Measurements from ENCODE around the gene CNIH2.

DNA sequence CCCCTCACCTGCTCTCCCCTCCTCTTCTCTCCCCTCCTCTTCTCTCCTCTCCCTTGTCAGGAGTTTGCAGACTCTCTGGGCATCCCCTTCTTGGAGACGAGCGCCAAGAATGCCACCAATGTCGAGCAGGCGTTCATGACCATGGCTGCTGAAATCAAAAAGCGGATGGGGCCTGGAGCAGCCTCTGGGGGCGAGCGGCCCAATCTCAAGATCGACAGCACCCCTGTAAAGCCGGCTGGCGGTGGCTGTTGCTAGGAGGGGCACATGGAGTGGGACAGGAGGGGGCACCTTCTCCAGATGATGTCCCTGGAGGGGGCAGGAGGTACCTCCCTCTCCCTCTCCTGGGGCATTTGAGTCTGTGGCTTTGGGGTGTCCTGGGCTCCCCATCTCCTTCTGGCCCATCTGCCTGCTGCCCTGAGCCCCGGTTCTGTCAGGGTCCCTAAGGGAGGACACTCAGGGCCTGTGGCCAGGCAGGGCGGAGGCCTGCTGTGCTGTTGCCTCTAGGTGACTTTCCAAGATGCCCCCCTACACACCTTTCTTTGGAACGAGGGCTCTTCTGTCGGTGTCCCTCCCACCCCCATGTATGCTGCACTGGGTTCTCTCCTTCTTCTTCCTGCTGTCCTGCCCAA lies 1.9 kb upstream of the CNIH2 start:
- TF ChIP-seq EZH2phosphoT487 (IDR thresholded peaks at IDR 0.05; ENCODE audit: borderline replicate concordance) = no peak
- TF ChIP-seq, protein P1, sequence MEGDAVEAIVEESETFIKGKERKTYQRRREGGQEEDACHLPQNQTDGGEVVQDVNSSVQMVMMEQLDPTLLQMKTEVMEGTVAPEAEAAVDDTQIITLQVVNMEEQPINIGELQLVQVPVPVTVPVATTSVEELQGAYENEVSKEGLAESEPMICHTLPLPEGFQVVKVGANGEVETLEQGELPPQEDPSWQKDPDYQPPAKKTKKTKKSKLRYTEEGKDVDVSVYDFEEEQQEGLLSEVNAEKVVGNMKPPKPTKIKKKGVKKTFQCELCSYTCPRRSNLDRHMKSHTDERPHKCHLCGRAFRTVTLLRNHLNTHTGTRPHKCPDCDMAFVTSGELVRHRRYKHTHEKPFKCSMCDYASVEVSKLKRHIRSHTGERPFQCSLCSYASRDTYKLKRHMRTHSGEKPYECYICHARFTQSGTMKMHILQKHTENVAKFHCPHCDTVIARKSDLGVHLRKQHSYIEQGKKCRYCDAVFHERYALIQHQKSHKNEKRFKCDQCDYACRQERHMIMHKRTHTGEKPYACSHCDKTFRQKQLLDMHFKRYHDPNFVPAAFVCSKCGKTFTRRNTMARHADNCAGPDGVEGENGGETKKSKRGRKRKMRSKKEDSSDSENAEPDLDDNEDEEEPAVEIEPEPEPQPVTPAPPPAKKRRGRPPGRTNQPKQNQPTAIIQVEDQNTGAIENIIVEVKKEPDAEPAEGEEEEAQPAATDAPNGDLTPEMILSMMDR (conservative IDR thresholded peaks at IDR 0.05; ENCODE audit: low read length) = no peak

Measured in Loucy (cell line).